Measurements from ENCODE around the gene B4GALNT4. TPM values are rescaled to one million over a fixed set of nuclear protein-coding genes. Genes with fewer than 3 reads are reported as not detected.
A peak's percentile ranks its signal among the peaks of the same experiment; 100 is the strongest.
"Not testable (repeated sequence)": the region's sequence is repeated elsewhere in the genome, so short reads cannot be mapped to it uniquely, and the experiment has no call there.

Gene B4GALNT4
- total RNA-seq, 1 donor from 2014 or later = 0.32 TPM

DNA sequence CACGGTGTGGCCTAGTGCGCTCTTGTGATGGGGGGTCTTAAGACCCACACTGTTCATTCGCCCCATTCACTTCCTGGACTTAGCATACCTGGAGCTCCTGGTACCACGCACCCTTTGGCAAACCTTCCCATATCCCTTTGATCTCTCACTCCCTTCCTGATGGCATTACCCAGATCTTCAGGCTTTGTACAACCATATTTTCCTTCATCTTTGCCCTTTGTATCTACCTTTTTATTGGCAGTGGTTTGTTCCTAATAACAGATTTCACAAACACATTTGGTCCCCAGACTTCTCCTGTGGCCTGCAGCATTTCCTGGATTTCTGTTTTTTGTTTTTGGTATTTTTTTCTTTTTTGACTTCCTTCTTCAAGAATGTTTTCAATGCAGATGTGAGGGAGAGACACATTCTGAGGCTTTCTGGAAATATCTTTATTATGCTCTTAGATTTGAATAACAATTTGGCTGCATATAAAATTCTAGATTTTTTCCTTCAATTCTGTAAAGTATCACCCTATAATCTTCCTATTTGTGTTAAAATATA, 32.6 kb upstream of the B4GALNT4 start:
- ATAC-seq = no peak

DNA sequence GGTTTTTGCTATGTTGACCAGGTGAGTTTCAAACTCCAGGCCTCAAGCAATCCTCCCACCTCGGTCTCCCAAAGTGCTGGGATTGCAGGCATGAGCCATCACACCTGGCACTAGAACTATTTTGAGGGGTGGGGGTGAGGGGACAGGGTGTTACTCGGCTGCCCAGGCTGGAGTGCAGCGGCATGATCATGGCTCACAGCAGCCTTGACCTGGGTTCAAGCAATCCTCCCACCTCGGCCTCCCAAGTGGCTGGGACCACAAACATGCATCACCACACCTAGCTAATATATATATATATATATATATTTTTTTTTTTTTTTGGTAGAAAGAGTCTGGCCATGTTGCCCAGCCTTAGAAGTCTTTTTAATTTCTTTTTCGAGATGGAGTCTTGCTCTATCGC, 31.6 kb upstream of the B4GALNT4 start:
- no peak for ATAC-seq

DNA sequence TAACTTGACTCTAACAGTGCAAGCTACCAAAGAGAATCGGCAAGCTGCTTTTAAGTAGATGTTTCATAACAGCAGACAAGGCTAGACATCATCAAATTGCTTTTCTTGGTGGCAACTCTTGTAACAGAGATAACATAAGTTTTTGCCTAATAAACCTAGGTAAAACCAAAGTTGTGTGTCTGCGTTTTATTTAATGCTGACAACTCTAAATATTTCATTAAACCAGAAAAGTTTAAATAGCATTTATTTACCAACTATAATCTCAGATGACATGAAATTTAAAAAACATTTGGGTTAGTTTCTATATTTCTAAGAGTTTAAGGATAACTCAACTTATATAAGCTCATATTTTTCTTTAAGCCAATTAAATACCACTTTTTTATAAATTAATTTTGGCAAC, 29.3 kb upstream of the B4GALNT4 start:
- ATAC-seq = no peak

DNA sequence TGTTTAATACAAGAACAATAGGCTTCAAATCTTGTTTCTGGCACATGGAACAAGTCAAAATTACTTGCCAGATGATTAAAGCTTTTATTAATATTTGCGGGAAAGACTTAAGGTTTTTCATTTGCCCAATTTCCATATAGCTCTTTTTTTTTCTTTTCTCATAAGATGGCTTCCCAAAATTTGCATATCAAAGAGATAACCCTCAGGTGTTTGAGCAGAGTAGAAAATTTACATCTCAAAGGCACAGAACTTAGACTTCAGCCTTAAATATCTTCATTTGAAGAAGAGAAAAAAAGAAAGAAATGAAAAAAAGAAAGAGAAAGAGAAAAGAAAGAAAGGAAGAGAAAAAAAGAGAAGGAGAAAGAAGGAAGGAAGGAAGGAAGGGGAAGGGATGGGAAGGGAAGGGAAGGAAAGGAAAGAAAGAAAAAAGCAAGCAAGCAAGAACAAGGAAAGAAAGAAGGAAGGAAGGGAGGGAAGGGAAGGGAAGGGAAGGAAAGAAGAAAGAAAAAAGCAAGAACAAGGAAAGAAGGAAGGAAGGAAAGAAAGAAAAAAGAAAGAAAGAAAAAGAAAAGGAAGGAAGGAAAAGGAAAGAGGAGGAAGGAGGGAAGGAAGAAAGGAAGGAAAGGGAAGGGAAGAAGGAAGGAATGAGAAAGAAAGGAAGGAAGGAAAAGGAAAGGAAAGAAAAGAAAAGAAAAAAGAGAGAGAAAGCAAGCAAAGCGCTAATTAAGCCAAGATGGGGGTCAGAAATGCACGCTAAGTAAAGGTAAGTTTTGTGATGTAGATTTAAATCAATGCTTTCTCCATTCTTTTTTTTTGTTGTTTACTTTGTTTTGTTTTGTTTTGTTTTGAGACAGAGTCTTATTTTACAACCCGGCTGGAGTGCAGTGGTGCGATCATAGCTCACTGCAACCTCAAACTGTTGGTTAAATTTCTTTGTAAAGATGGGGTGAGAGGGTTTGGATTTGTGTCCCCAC, 28.5 kb upstream of the B4GALNT4 start:
- ATAC-seq = no peak

DNA sequence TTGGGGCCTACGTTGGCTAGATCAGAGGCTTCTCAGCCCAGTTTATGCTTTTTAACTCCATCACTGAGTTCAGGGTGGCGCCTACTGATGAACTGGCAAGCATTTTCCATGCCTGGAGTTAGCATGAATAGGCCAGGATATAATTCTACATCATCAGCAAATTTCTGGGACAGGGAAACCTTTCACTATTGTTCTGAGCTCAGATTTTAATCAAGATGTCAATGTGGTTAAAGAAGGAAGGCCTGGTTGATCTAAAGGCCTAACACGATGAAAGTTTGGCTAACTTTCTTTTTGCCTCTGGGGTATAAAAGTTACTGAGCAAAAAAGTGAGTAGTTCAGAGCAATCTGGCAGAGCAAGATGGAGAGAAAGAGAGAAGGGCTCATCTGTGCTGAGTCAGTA, 27.0 kb upstream of the B4GALNT4 start:
- ATAC-seq = peak; percentile 79

DNA sequence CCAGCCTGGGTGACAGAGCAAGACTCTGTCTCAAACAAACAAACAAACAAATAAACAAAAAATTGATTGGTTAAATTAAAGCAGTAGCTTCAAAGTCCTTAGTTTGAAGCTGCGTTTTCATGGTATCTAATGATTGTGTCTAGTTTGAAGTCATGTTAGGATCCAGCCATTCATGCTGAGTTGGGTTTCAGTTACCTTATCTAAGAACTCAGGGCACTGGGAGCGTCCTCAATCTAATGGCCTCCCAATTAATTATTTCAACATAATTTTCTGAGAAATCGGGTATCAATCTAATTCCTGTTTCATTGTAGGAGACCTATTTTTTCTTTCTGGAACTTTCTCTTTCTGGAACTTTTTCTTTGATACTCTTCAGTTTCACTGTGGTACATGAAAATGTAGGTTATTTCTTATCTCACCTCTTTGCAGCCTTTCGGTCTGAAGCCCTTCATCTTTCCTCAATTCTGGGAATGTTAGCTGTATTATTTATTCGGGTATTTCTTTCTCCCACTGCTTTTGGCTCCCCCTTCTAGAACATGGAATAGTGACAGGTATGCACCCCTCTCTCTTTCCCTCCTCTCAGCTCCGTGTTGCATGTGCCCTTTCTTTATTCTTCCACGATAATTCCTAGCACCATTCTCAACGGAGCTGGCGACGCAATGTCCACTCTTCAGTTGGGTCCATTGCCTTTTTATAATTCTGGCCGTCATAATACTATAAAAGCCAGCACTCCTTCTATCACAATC, 24.3 kb upstream of the B4GALNT4 start:
- no peak for ATAC-seq

DNA sequence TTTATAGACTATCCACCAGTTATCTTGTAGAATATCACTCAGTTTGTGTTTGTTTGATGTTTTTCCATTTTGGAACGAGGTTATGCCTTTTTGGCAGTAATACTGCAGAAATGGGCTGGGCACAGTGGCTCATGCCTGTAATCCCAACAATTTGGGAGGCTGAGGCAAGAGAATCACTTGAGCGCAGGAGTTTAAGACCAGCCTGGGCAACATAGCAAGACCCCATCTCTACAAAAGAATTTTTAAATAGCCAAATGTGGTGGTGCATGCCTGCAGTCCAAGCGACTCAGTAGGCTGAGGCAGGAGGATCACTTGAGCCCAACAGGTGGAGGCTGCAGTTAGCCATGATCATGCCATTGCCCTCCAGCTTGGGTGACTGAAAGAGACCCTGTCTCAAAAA, 22.8 kb upstream of the B4GALNT4 start:
- ATAC-seq = no peak

DNA sequence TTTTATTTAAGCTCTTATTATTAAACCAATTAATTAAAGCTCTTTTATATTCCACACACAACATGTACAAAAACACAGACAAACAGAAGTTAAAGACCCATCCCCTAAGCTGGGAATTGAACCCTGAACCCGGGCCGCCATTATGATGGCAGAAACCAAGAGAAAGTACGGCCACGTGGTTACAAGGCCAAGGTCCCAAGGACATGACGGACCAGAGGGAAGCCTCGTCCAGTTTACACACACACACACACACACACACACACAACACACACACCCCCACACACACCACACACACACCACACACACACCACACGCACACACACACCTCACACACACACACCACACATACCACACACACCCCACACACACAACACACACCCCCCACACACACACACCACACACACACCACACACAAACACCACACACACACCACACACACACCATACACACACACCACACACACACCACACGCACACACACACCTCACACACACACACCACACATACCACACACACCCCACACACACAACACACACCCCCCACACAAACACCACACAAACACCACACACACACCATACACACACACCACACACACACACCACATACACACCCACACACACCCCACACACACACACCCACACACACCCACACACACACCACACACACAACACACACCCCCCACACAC, 19.9 kb upstream of the B4GALNT4 start:
- ATAC-seq = not testable (repeated sequence)

DNA sequence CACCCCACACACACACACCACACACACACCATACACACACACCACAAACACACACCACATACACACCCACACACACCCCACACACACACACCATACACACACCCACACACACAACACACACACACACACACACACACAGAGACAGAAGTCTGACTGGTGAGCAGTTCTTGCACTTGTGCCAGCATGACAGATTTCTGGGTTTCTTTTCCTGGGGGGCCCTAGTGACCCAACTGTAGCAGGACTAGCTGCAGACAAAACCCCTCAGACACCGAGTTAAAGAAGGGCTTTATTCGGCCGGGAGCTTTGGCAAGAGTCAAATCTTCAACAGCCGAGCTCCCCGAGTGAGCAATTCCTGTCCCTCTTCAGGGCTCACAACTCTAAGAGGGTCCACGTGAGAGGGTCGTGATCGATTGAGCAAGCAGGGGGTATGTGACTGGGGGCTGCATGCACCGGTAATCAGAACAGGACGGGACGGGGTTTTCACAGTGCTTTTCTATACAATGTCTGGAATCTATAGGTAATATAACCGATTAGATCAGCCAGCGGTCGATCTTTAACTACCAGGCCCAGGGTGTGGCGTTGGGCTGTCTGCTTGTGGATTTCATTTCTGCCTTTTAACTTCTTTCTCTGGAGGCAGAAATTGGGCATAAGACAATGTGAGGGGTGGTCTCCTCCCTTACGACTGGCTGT, 19.1 kb upstream of the B4GALNT4 start:
- not testable (repeated sequence) for ATAC-seq

DNA sequence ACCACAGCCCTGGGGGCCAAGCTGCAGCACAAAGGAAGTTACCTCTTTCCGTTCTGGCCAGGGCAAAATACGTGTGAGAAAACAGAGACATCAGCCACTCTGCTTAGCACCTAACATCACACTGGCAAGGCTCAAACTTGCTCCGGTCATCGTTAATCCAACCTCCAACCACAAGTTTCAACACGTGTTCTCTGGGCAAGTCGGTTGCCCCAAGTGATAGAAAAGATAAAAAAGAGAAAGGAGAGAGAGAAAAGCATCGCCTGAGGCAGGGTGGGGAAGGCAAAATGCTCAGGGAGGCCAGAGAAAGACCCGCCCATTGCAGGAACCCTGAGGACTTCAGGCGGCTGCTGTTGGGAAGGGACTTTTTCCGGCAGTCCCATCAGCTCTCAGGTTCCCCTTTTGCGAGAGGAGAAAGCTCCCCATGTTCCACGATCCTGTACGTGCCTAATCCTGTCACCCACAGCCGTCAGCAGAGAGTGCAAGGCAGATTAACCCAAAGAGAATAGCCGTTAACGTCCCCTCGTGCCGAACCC, 18.5 kb upstream of the B4GALNT4 start:
- ATAC-seq = peak; percentile 33

DNA sequence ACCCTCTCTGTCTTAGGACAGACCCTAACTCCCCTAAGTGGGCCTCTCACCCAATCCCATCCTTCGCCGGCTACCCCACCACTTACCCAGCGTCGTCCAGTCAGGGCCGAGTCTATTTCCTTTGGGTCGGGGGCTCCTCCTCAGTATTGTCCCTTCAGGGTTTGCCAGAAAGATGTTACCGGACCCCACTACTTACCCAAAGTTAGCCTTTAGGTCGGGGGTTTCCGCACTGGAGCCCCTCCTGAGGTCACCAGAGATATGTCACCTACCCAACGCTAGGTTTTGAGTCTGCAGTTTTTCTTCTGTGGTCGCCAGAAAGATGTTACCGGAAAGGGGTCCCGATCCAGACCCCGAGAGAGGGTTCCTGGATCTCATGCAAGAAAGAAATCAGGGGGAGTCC, 17.9 kb upstream of the B4GALNT4 start:
- no peak for ATAC-seq

DNA sequence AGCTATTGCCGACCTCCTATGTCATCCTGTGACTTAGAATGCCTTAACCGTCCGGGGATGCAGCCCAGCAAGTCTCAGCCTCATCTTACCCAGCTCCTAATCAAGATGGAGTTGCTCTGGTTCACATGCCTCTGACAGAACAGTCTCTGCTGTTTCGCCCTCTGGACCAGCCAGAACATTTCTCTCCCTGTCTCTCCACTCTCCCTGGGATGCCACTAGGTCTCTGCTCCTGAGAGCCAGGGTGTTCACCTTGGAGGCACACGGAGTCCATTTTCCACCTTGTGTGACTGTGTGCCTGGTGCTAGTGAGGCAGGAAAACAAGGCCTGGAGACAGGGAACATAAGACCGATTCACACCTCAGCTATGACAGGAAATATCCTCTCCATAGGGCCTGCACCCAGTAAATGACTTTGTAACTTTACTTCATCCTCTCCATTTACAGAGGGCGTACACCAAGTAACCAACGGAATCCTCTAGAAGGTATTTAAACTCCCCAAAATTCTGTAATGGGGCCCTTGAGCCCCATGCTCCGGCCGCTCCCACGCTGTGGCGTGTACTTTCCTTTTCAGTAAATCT, 16.8 kb upstream of the B4GALNT4 start:
- ATAC-seq = no peak

DNA sequence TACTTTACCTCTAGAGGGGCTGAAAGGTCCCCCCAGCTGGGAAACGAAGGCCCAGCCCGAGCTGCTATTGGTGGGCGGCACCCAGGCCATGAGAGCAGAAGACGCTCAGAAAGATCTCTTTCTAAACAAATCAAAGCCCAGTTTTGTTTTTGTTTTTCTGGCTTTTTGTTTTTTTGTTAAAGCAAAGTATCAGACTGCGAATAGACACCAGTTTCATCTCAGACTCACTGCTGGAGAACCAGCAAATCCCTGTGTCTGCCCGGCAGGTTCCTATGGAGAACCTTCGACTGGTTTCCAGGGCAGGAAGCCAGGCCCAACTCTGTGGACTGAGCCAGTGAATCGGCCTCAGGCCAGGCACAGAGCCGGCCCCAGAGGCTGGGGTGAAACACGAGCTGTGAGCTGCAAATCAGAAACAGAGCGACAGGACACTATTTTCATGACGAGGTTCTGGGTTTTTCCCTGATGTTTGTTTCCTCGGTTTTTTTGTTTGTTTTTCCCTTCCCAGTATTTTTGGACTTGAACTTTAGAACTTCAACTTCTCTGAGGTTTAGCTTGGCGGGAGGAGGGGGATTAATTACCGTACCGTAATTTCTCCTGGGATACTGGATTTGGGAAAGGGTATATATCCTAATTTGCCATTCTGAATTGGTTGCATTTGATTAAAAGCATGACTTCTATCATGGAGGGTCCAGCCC, 16.0 kb upstream of the B4GALNT4 start:
- no peak for ATAC-seq

DNA sequence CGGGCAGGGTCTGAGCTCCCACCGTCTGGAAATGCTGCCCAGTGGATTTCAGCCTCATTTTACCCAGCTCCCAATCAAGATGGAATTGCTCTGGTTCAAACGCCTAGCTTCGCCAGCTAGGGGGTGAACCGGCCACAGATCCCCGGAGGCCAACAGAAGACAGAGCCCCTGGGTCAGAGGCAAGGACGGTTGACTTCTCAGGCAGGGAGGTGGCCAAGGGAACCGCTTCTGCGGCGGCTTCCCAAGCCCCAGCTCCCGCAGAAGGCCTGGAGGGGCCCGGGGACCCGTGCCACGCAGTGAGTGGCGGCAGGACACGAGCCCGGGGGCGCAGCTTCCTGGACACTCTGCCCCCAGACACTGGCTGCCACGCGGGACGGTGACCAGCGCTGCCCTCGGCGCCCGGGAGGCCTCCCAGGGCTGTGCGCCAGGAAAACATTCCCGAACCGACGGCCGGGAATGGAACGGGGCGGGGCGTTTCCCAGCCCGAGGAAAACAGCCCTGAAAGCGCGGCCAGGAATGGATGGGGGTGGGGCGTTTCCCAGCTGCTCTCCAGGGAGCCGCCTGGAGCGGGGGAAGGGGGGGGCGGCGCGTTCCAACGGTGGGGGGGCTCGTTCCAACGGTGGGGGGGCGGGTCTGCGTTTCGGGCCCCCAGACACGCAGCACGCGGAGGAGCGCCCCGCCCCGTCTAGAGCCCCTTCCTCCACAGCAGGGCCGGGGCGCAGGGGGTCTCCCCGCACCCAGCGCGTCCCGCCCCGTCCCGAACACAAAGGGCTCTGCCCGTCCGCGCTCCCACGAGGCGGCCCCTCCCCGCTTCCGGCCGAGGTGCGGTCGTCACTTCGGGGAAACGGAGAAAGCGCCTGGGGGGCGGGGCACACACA, 13.5 kb upstream of the B4GALNT4 start:
- ATAC-seq = peak; percentile 68

DNA sequence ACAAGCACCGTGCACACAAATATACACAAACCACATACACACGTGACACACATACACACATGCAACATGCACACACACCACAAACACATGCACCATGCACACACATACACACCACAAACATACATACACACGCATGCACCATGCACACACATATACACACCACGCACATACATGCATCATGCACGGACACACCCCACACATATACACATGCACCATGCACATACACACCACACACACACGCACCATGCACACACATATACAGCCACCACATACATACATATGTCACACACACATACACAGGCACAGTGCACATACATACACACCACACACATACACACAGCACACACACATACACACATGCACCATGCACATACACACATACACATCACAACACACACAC, 12.7 kb upstream of the B4GALNT4 start:
- no peak for ATAC-seq

DNA sequence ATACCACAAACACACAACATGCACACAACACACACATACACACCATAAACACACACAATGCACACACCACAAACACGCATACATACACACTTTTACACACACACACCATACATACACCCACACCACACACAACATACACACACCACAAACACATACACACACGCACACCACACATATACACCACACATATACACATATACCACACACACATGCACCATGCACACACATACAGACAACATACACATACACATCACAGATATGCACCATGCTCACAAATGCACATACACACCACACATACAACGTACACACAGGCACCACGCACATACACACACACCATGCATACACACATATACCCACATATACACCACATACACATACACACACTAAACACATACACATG, 11.7 kb upstream of the B4GALNT4 start:
- no peak for ATAC-seq

DNA sequence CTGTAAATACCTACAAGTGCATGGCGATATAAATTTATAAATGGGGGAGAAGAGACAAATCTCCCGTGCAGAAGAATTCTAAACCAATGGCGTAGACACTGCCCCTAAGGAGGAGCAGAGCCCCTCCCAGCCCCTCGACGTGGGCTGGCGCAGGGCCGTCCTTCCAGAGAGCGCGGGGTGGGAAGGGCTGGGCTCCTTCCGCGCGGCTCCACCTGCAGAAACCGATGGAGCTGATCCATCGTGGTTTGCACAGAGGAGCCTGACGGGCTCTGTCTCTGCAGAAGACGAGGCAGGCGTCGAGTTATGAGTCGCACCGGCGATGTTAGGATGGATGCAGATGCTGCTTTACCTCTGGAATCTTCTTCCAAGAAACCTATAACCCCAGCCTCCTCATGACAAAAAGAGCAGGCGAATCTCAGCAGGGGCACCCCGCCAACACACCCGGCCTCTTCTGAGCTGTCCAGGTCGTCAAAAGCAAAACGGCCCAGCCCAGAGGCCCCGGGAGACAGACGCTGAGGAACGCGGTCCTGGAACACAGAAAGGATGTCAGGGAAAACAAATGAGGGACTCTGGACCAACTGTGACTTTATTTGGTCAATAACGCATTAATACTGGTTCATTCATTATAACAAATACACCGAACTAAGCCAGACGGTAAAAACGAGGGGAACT, 11.0 kb upstream of the B4GALNT4 start:
- no peak for ATAC-seq

DNA sequence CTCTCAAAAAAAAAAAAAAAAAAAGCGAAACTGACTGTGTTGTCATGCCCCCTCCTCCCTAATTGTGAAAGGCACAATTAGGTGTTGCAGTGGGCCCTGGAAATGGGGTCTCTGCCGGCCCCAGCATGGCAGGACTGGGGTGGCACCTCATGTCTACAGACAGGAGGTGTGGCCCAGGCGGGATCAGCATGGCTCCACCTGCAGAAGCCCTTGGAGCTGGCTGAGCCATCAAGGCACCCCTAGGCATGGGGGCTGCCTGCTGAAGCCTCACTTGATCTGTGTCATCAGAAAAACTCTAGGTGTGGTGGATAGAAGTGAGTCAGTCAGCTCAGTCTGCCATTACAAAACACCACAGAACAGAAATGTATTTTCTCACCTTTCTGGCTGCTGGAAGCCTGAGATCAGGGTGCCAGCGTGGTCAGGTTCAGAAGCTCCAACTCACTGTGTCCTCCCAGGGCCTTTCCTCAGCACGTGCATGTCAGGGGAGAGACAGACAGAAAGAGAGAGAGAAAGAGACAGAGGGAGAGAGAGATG, 10.1 kb upstream of the B4GALNT4 start:
- peak; percentile 11 for ATAC-seq
